ENCODE data around the gene SUMO2.
"Not testable (repeated sequence)": the region's sequence is repeated elsewhere in the genome, so short reads cannot be mapped to it uniquely, and the experiment has no call there.

Gene SUMO2

DNA sequence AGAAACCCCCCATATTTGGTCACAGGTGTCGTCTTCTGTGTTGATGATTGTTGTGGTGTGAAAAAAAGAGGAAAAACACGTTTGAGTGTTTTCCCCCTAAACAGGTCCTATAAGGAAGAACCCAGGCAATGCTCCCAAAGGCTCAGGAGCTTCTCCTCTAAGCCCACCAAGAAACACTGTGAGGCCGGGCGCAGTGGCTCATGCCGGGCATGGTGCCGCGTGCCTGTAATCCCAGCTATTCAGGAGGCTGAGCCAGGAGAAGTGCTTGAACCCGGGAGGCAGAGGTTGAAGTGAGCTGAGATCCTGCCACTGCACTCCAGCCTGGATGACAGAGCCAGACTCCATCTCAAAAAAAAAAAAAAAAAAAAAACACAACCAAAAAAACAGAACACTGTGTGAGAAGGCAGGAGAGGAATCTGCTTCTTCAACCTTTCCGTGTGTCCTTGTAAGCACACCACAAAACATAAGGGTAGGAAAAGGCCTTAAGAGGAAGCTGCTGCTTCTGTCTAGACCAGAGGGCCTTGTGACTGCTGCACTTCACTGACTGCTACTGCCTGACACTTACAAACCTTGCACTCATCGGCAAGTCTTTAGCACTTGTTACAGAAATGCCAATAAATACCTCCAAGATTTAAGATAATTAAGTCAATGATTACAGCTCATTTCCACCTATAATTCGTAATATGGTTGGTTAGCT, 37.8 kb downstream of the SUMO2 start:
- DNase-seq (ENCODE audit: low spot score): peak; percentile 33

GRCh38 chr17:75142236-75142971, 40.4 kb downstream of the SUMO2 start:
- DNase-seq (ENCODE audit: low spot score): no peak

- DNase-seq (ENCODE audit: low spot score): no peak
Measured at GRCh38 chr17:75138519-75138918, 44.2 kb downstream of the SUMO2 start.

GRCh38 chr17:75137762-75138161, 45.0 kb downstream of the SUMO2 start:
- DNase-seq (ENCODE audit: low spot score): not testable (repeated sequence)

GRCh38 chr17:75135946-75136345, 46.8 kb downstream of the SUMO2 start:
- DNase-seq (ENCODE audit: low spot score): no peak

- DNase-seq (ENCODE audit: low spot score): no peak
Measured at GRCh38 chr17:75135452-75135851, 47.3 kb downstream of the SUMO2 start.

DNA sequence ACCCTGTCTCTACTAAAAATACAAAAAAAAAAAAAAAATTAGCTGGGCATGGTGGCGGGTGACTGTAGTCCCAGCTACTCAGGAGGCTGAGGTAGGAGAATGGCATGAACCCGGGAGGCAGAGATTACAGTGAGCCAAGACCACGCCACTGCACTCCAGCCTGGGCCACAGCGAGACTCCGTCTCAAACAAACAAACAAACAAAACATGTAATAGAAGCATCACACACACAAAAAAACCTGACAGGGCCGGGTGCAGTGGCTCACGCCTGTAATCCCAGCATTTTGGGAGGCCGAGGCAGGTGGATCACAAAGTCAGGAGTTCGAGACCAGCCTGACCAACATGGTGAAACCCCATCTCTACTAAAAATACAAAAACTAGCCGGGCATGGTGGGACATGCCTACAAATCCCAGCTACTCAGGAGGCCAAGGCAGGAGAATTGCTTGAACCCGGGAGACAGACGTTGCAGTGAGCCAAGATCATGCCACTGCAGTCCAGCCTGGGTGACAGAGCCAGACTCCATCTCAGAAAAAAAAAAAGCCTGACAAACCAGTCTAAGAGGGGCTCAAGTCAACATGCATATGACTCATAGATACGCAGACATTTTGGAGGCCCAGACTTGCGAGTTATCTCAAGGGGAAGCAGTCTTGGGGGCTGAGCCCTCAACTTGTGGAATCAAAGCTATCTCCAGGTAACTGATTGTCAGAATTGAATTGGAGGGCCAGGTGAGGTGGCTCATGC, 49.0 kb downstream of the SUMO2 start:
- not testable (repeated sequence) for DNase-seq (ENCODE audit: low spot score)

DNA sequence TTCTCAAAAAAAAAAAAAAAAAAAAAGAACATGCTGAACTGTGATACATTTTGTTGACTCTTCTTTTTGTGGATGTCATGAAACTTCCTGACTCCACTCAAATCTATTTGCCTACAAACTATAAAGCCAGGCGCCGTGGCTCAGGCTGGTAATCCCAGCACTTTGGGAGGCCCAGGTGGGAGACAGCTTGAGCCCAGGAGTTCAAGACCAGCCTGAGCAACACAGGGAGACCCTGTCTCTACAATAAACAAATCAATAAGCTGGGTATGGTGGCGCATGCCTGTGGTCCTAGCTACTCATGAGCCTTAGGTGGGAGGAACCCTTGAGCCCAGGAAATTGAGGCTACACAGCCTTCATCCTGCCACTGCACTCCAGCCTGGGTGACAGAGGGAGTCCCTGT, 49.8 kb downstream of the SUMO2 start:
- no peak for DNase-seq (ENCODE audit: low spot score)

DNA sequence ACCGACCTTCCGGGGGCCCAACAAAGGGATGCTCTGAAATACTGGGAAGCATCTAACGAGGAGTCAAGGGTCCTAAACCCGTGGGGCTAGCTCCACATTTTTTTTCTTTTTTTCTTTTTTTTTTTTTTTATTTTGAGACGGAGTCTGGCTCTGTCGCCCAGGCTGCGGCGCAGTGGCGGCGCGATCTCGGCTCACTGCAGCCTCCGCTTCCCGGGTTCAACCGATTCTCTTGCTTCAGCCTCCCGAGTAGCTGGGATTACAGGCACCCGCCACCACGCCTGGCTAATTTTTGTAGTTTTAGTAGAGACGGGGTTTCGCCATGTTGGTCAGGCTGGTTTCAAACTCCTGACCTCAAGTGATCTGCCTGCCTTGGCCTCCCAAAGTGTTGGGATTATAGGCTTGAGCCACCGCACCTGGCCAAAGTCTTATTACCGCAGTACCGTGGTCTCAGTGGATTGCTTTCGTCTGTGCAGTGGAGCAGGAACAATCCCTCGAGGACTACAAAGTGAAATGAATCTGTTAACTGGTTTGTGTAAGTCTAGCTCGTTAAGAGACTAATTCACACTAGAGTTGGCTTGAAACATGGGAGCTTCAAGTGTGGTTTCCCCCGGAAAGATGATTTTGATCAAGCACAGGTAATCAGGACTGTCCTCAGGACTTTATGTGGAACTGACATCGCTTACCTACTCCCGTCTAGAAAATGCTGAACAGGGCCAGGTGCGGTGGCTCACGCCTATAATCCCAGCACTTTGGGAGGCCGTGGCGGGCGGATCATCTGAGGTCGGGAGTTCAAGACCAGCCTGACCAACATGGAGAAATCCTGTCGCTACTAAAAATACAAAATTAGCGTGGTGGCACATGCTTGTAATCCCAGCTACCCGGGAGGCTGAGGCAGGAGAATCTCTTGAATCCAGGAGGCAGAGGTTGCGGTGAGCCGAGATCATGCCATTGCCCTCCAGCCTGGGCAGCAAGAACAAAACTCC, 50.5 kb downstream of the SUMO2 start:
- DNase-seq (ENCODE audit: low spot score): not testable (repeated sequence)

- peak; percentile 71 for DNase-seq (ENCODE audit: low spot score)
Measured at GRCh38 chr17:75131278-75132017, 51.3 kb downstream of the SUMO2 start, which contains the start of gene NT5C. Gene NT5C, minus strand, starts transcription at chr17:75131742. Its CDS starts 35 bp downstream, at chr17:75131707.

- DNase-seq (ENCODE audit: low spot score): no peak
Measured at GRCh38 chr17:75130632-75131277, 52.0 kb downstream of the SUMO2 start.

DNA sequence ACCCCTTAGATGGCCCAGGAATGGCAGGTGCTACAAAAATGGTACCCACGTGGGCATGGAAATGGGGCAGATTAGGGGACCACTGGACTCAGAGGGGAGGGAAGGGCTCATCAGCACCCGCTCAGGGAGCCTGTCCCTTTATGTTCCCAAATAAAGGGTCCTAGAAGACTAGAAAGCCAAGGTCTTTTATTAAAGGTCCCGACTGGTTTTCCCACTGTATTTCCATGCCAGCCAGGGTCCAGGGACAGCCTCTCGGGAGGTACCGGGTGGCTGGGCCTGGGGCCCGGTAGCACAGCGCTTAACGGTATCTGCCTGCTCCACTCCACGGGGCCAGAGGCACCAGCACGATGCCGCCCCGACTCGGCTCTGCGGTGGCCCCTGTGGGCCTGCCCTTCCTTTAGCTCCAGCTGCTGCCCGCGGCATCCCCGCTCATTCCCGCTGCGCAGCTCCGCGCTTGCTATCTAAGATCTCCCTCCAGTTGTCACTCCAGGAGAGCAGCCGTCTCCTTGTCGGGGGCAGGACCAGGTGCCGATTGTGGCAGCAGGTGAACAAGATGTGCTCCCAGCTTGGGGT, 52.6 kb downstream of the SUMO2 start:
- no peak for DNase-seq (ENCODE audit: low spot score)

DNA sequence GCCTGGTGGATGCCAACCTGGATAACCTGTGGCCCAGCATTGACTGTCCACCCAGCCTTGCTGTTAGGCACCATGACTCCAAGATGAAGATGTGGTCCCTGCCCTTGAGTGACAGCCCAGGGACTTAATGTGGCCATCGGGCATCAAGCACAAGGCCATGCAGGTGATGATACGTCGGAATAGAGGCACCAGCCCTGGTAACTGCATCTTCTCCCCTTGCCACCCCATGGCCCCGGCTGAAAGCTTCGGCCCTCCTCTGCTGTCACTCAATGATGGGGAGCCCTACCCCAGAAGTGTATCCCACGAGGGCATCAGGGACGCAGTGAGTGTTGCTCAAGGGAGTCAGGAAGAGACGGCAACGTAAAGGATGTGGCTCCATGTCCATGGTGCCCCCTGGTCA, 53.2 kb downstream of the SUMO2 start:
- DNase-seq (ENCODE audit: low spot score): no peak

- no peak for DNase-seq (ENCODE audit: low spot score)
Measured at GRCh38 chr17:75128694-75129505, 53.9 kb downstream of the SUMO2 start.

- not testable (repeated sequence) for DNase-seq (ENCODE audit: low spot score)
Measured at GRCh38 chr17:75127936-75128335, 54.8 kb downstream of the SUMO2 start.

GRCh38 chr17:75126954-75127353, 55.8 kb downstream of the SUMO2 start:
- no peak for DNase-seq (ENCODE audit: low spot score)

DNA sequence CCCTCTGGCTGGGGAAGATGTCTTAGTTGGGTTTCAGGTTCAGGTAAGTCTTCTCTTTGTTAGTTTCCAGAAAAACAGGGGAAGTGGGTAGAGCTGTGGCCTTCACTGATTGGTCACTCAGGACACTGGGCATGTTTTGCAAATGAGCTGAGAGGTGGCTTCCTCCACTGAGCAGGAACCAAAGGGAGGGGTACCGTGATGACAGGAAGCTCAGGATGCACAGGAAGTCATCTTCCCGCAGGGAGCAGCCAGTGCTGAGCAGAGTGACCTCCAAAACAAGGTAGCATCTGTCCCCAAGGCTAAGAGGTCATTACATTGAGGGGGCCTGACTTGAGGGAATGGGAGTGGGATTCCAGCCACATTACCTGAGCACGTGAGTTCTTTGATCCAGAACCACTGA, 56.8 kb downstream of the SUMO2 start:
- no peak for DNase-seq (ENCODE audit: low spot score)

DNA sequence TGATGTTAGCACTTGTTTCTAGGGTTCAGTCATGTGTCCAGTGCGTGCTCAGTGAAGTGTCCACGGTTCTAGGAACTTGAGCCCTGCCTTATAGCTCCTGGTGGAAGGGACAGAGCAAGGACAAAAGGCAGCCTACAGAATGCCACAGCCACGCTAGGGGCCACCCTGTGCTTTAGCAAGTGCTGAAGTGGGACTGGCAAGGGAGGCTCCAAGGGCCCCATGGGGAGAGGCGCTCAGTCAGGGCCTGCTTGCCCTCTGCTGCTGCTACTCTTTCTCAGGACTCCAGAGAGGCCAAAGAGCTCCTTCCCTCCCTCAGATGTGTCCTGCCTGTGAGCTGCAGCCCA, 58.0 kb downstream of the SUMO2 start:
- DNase-seq (ENCODE audit: low spot score): no peak
